ENCODE measurements around the gene CCDC69.

DNA sequence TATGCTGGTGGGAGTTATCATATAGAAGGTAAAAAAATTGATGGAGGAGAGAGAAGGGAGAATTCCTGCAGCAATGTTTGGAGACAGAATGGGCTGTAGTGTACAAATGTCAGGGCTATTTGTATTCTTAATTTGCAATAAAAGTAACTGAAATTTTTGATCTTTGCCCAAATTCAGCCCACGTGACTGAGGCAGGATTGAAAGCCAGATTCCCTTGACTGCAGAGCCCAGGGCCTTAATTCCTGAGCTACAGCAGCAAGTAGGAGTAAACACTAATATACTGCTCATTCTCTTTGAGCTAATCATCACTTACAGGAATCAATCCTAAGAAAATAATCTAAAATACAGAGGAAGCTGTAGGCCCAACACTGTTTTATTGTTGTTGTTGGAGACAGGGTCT, 61.1 kb downstream of the CCDC69 start:
- TF ChIP-seq CTCF (IDR thresholded peaks at IDR 0.05; ENCODE audit: insufficient read depth, low read length, poor library complexity, severe bottlenecking) (no peak), EZH2phosphoT487 (conservative IDR thresholded peaks at IDR 0.05; ENCODE audit: low read length) (no peak)
